Measurements from ENCODE around the gene CPED1. TPM values are rescaled to one million over a fixed set of nuclear protein-coding genes. Genes with fewer than 3 reads are reported as not detected.
"Not testable (repeated sequence)": the region's sequence is repeated elsewhere in the genome, so short reads cannot be mapped to it uniquely, and the experiment has no call there.

Gene CPED1
- total RNA-seq, 6 donors from 2014 or later: 12.9 to 31.6 (median 18.1) TPM

GRCh38 chr7:121123032-121123431, 134.5 kb downstream of the CPED1 start:
- 60 to 79% methylated on average over 2 of the region's 2 CpGs for WGBS, 2 donors
- ATAC-seq (ENCODE audit: low FRiP score in 2 of 2) (no peak), DNase-seq (no peak)
- TF ChIP-seq CTCF (IDR thresholded peaks at IDR 0.05) (no peak), POLR2AphosphoS5 (IDR thresholded peaks at IDR 0.05) (no peak)
- Histone ChIP-seq H3K36me3 (peaks cover 0 to 11% (median 0%) of the 10 kb centered on the region in 4 donors), H3K4me1 (no peaks in the 10 kb centered on the region), H3K4me3 (no peak overlapping the region), H3K27ac (no peak overlapping the region), H3K9me3 (no peaks in the 10 kb centered on the region), H3K27me3 (no peaks in the 10 kb centered on the region)

GRCh38 chr7:121125454-121125853, 136.9 kb downstream of the CPED1 start:
- H3K27ac ChIP-seq; H3K4me1 ChIP-seq; H3K9me3 ChIP-seq; H3K4me3 ChIP-seq; H3K27me3 ChIP-seq; ATAC-seq (ENCODE audit: low FRiP score in 2 of 2); DNase-seq: not testable (repeated sequence)
- 79 to 100% methylated on average over 1 of the region's 1 CpG for WGBS, 2 donors
- peaks cover 0 to 11% (median 0%) of the 10 kb centered on the region in 4 donors for H3K36me3 ChIP-seq

GRCh38 chr7:121126201-121126600, 137.7 kb downstream of the CPED1 start:
- 100% methylated on average over 1 of the region's 1 CpG for WGBS, 2 donors
- no peak for TF ChIP-seq POLR2AphosphoS5 (IDR thresholded peaks at IDR 0.05)
- no peak for TF ChIP-seq EP300 (IDR thresholded peaks at IDR 0.05)
- no peak for TF ChIP-seq CTCF (IDR thresholded peaks at IDR 0.05)
- no peak for TF ChIP-seq POLR2A (IDR thresholded peaks at IDR 0.05)
- ATAC-seq (ENCODE audit: low FRiP score in 2 of 2): no peak

GRCh38 chr7:121126801-121127534, 138.5 kb downstream of the CPED1 start:
- DNase-seq (no peak), ATAC-seq (ENCODE audit: low FRiP score in 2 of 2) (no peak)
- H3K36me3 ChIP-seq: peaks cover 0 to 11% (median 0%) of the 10 kb centered on the region in 4 donors
- no peaks in the 10 kb centered on the region for H3K4me1 ChIP-seq
- H3K27me3 ChIP-seq: no peaks in the 10 kb centered on the region
- TF ChIP-seq EP300 (IDR thresholded peaks at IDR 0.05) (no peak), CTCF (IDR thresholded peaks at IDR 0.05) (no peak), POLR2AphosphoS5 (IDR thresholded peaks at IDR 0.05) (no peak), POLR2A (IDR thresholded peaks at IDR 0.05) (no peak)
- H3K9me3 ChIP-seq: no peaks in the 10 kb centered on the region
- no peak overlapping the region for H3K4me3 ChIP-seq
- 61 to 62% methylated on average over 3 of the region's 3 CpGs for WGBS, 2 donors
- no peak overlapping the region for H3K27ac ChIP-seq

More at GRCh38 chr7:121126201-121126600, 137.7 kb downstream of the CPED1 start:
- no peak for DNase-seq
- H3K27me3 ChIP-seq: no peaks in the 10 kb centered on the region
- H3K36me3 ChIP-seq: peaks cover 0 to 11% (median 0%) of the 10 kb centered on the region in 4 donors
- no peak overlapping the region for H3K4me3 ChIP-seq
- H3K9me3 ChIP-seq: no peaks in the 10 kb centered on the region
- H3K4me1 ChIP-seq: no peaks in the 10 kb centered on the region
- H3K27ac ChIP-seq: no peak overlapping the region

- Histone ChIP-seq H3K36me3 (no peaks in the 10 kb centered on the region), H3K9me3 (no peaks in the 10 kb centered on the region), H3K4me1 (no peaks in the 10 kb centered on the region), H3K4me3 (no peak overlapping the region), H3K27ac (no peak overlapping the region), H3K27me3 (no peaks in the 10 kb centered on the region)
- 0% methylated on average over 1 of the region's 1 CpG for WGBS, 2 donors
- ATAC-seq (ENCODE audit: low FRiP score in 2 of 2) (no peak), DNase-seq (no peak)
- TF ChIP-seq EP300 (IDR thresholded peaks at IDR 0.05) (no peak), POLR2A (IDR thresholded peaks at IDR 0.05) (no peak), CTCF (IDR thresholded peaks at IDR 0.05) (no peak), POLR2AphosphoS5 (IDR thresholded peaks at IDR 0.05) (no peak)
Measured at GRCh38 chr7:121132940-121133339, 144.4 kb downstream of the CPED1 start.

Data from upper lobe of left lung (tissue), 6 donors.